ENCODE measurements around the gene SELPLG. TPM values are rescaled to one million over a fixed set of nuclear protein-coding genes. Genes with fewer than 3 reads are reported as not detected.

The SELPLG gene
- total and polyA plus RNA-seq, 3 donors from 2014 or later = 1.1 to 10.4 (median 2.7) TPM

GRCh38 chr12:108582978-108583770 is 50.5 kb downstream of the SELPLG start:
- TF ChIP-seq CTCF (IDR thresholded peaks at IDR 0.05) (no peak), POLR2A (IDR thresholded peaks at IDR 0.05) (no peak)
- H3K36me3 ChIP-seq (ENCODE audit: low read depth, missing control alignments) = no peaks in the 10 kb centered on the region
- no peak overlapping the region for H3K27ac ChIP-seq
- no peaks in the 10 kb centered on the region for H3K9me3 ChIP-seq
- 83 to 88% methylated on average over 7 to 10 of the region's 10 CpGs for WGBS, 2 donors
- H3K4me3 ChIP-seq = no peak overlapping the region
- DNase-seq = no peak
- no peaks in the 10 kb centered on the region for H3K27me3 ChIP-seq
- intact Hi-C loops (cut with DNase I; ENCODE audit: low total_unique reads) = no loop called here
- peaks cover 15% of the 10 kb centered on the region for H3K4me1 ChIP-seq

GRCh38 chr12:108582509-108582908 is 51.2 kb downstream of the SELPLG start:
- 87 to 90% methylated on average over 9 of the region's 9 CpGs for WGBS, 2 donors
- H3K27me3 ChIP-seq = no peaks in the 10 kb centered on the region

GRCh38 chr12:108581311-108582227 is 52.1 kb downstream of the SELPLG start:
- 64 to 73% methylated on average over 6 to 33 of the region's 33 CpGs for WGBS, 2 donors
- Histone ChIP-seq H3K27me3 (no peaks in the 10 kb centered on the region), H3K36me3 (ENCODE audit: low read depth, missing control alignments) (no peaks in the 10 kb centered on the region), H3K4me1 (peaks cover 15% of the 10 kb centered on the region), H3K27ac (no peak overlapping the region), H3K9me3 (no peaks in the 10 kb centered on the region), H3K4me3 (peak overlapping the region in 1 of 2 donors; percentile 20)
- DNase-seq = peak; percentile 23
- intact Hi-C loops (cut with DNase I; ENCODE audit: low total_unique reads) = no loop called here
- TF ChIP-seq CTCF (IDR thresholded peaks at IDR 0.05) = no peak
- TF ChIP-seq POLR2A (IDR thresholded peaks at IDR 0.05) = no peak

More at GRCh38 chr12:108582509-108582908, 51.2 kb downstream of the SELPLG start:
- no peak for DNase-seq
- H3K9me3 ChIP-seq = no peaks in the 10 kb centered on the region
- intact Hi-C loops (cut with DNase I; ENCODE audit: low total_unique reads) = no loop called here
- no peaks in the 10 kb centered on the region for H3K36me3 ChIP-seq (ENCODE audit: low read depth, missing control alignments)
- no peak for TF ChIP-seq POLR2A (IDR thresholded peaks at IDR 0.05)
- TF ChIP-seq CTCF (IDR thresholded peaks at IDR 0.05) = no peak
- no peak overlapping the region for H3K27ac ChIP-seq
- H3K4me1 ChIP-seq = peaks cover 15% of the 10 kb centered on the region
- no peak overlapping the region for H3K4me3 ChIP-seq

- TF ChIP-seq POLR2A (IDR thresholded peaks at IDR 0.05) (no peak), CTCF (IDR thresholded peaks at IDR 0.05) (no peak)
- H3K27ac ChIP-seq = no peak overlapping the region
- H3K36me3 ChIP-seq (ENCODE audit: low read depth, missing control alignments) = no peaks in the 10 kb centered on the region
- no peak for DNase-seq
- intact Hi-C loops (cut with DNase I; ENCODE audit: low total_unique reads) = no loop called here
- 29 to 35% methylated on average over 3 of the region's 3 CpGs for WGBS, 2 donors
- peaks cover 15% of the 10 kb centered on the region for H3K4me1 ChIP-seq
- H3K27me3 ChIP-seq = no peaks in the 10 kb centered on the region
- H3K4me3 ChIP-seq = no peak overlapping the region
- H3K9me3 ChIP-seq = no peaks in the 10 kb centered on the region
Measured at GRCh38 chr12:108580531-108580930, 53.2 kb downstream of the SELPLG start.

Data from testis (tissue), 3 donors.